HFF-Myc (cell line): Measurements from ENCODE around the gene CSK.
A peak's percentile ranks its signal among the peaks of the same experiment; 100 is the strongest.
"Not testable (repeated sequence)": the region's sequence is repeated elsewhere in the genome, so short reads cannot be mapped to it uniquely, and the experiment has no call there.

Source experiments
- DNase-seq: peaks from one replicate; pipeline ENCODE4 v3.0.0-alpha.2; 2011; ENCODE audit warnings: low read depth; ENCODE audit errors: extremely low read depth
- H3K4me3 ChIP-seq: replicated peaks from 2 replicates; pipeline ENCODE4 v1.5.1; 2011; ENCODE audit warnings: low read depth, mild to moderate bottlenecking, control low read depth, low read length
- CTCF ChIP-seq: IDR thresholded peaks from 2 replicates; pipeline ENCODE4 v1.5.1; 2012; ENCODE audit warnings: mild to moderate bottlenecking, low read depth, low read length, control low read depth; ENCODE audit errors: missing control alignments

Gene CSK

GRCh38 chr15:74782259-74783071, 585 bp downstream of the CSK start:
- no peak for TF ChIP-seq CTCF
- no peak for DNase-seq
- peak overlapping the region; percentile 62 for H3K4me3 ChIP-seq

GRCh38 chr15:74783072-74783807, 1.4 kb downstream of the CSK start:
- DNase-seq = no peak
- H3K4me3 ChIP-seq = peak overlapping the region; percentile 62
- TF ChIP-seq CTCF = no peak

GRCh38 chr15:74783808-74784175, 1.9 kb downstream of the CSK start:
- peak overlapping the region; percentile 62 for H3K4me3 ChIP-seq
- no peak for DNase-seq
- TF ChIP-seq CTCF = no peak

- no peak for DNase-seq
- peak overlapping the region; percentile 62 for H3K4me3 ChIP-seq
- TF ChIP-seq CTCF = no peak
Observed at GRCh38 chr15:74784426-74785193, 2.7 kb downstream of the CSK start.

GRCh38 chr15:74785194-74786032, 3.5 kb downstream of the CSK start:
- DNase-seq = no peak
- peak overlapping the region; percentile 62; the same call in 1 of the 2 replicates for H3K4me3 ChIP-seq
- TF ChIP-seq CTCF = no peak

- DNase-seq, H3K4me3 ChIP-seq: not testable (repeated sequence)
Observed at GRCh38 chr15:74786081-74786480, 4.2 kb downstream of the CSK start.
